PFSK-1 (cell line): Measurements from ENCODE around the gene FRMPD4.

ENCODE experiments used
- FOXP2 ChIP-seq: optimal IDR thresholded peaks from 2 replicates; pipeline ENCODE3; 2011; ENCODE audit warnings: borderline replicate concordance, control low read depth, inconsistent platforms; ENCODE audit not compliant: insufficient read depth; ENCODE audit errors: extremely low read length, extremely low read depth
- POLR2AphosphoS5 ChIP-seq: IDR thresholded peaks from 2 replicates; pipeline ENCODE4 v1.6.1; 2012; ENCODE audit warnings: low read depth, mild to moderate bottlenecking, control low read depth, low read length, moderate library complexity
- SIN3A ChIP-seq: IDR thresholded peaks from 2 replicates; pipeline ENCODE4 v1.6.1; 2012; ENCODE audit warnings: mild to moderate bottlenecking, low read length, moderate library complexity, borderline replicate concordance; ENCODE audit not compliant: insufficient read depth
- TAF1 ChIP-seq: IDR thresholded peaks from 2 replicates; pipeline ENCODE4 v1.6.1; 2012; ENCODE audit warnings: low read length, control low read depth, borderline replicate concordance; ENCODE audit not compliant: insufficient read depth
- TF ChIP-seq, protein P1 (sequence below), 2 experiments: IDR thresholded peaks; 2 replicates each; pipeline versions ENCODE4 v1.6.1 to v1.8.0; 2011 to 2012; ENCODE audit warnings: low read depth in 2 of 2, low read length in 2 of 2, control low read depth in 1 of 2, inconsistent platforms in 1 of 2, mild to moderate bottlenecking in 1 of 2, moderate library complexity in 1 of 2; ENCODE audit not compliant: insufficient read depth in 1 of 2

Gene FRMPD4

GRCh38 chrX:12307961-12308360 is 169.7 kb downstream of the FRMPD4 start:
- TF ChIP-seq POLR2AphosphoS5 (no peak), TAF1 (no peak), SIN3A (no peak)

DNA sequence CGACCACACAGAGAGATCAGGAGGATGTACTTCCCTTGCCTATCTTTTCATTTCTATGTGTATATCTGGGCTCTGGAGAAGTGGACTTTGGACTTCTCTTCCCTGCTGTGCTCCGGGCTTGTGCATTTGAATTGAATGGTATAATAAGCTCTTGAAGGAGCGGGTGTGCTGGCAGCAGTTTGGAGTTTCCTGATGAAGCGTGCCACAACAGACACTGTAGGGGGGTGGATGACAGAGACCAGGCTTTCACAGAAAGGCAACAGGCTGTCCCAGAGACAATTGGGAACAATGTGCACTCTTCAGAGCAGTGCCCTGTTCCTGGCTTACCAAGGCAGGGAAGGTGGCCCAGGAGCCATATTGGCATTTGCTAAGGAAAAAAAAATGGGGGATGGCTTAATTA is 170.1 kb downstream of the FRMPD4 start:
- no peak for TF ChIP-seq POLR2AphosphoS5
- no peak for TF ChIP-seq SIN3A
- TF ChIP-seq FOXP2: no peak
- TF ChIP-seq, protein P1, sequence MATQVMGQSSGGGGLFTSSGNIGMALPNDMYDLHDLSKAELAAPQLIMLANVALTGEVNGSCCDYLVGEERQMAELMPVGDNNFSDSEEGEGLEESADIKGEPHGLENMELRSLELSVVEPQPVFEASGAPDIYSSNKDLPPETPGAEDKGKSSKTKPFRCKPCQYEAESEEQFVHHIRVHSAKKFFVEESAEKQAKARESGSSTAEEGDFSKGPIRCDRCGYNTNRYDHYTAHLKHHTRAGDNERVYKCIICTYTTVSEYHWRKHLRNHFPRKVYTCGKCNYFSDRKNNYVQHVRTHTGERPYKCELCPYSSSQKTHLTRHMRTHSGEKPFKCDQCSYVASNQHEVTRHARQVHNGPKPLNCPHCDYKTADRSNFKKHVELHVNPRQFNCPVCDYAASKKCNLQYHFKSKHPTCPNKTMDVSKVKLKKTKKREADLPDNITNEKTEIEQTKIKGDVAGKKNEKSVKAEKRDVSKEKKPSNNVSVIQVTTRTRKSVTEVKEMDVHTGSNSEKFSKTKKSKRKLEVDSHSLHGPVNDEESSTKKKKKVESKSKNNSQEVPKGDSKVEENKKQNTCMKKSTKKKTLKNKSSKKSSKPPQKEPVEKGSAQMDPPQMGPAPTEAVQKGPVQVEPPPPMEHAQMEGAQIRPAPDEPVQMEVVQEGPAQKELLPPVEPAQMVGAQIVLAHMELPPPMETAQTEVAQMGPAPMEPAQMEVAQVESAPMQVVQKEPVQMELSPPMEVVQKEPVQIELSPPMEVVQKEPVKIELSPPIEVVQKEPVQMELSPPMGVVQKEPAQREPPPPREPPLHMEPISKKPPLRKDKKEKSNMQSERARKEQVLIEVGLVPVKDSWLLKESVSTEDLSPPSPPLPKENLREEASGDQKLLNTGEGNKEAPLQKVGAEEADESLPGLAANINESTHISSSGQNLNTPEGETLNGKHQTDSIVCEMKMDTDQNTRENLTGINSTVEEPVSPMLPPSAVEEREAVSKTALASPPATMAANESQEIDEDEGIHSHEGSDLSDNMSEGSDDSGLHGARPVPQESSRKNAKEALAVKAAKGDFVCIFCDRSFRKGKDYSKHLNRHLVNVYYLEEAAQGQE (IDR thresholded peaks at IDR 0.05; ENCODE audit: insufficient read depth in 1 of 2, low read depth in 2 of 2, low read length in 2 of 2): no peak
- TF ChIP-seq TAF1: no peak

DNA sequence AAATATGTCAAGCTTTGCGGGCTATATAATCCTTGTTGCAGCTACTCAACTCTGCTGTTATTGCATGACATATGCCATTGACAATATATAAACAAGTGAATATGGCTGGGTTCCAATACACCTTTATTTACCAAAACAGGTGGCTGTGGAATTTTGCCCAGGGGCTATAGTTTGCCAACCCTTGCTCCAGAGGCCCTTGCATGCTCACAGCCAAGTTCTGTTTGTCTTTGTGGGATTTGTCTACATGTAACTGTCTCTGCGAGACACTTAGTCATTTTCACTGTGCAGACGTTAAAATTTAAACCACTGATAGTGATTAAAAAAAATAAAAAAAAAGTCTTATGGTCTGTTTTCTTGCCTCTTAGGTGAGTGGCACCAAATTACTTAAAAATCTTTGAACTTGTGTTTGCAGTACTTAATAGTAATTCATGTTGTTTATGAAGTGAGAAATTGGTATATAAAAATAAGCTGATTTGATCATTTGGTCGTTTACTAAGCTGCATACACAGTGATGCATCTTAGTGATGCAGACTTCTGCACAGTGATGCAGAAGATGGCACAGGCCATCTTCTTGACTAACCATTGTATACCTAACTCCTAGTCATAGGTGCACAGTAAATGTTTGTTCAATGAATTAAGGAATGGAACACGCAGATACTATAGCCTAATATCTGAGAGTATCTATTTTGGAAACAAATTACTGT is 170.9 kb downstream of the FRMPD4 start:
- TF ChIP-seq, protein P1 (IDR thresholded peaks at IDR 0.05; ENCODE audit: insufficient read depth in 1 of 2, low read depth in 2 of 2, low read length in 2 of 2): no peak
- TF ChIP-seq FOXP2: no peak
- TF ChIP-seq TAF1: no peak
- no peak for TF ChIP-seq SIN3A
- no peak for TF ChIP-seq POLR2AphosphoS5

- TF ChIP-seq, protein P1 (IDR thresholded peaks at IDR 0.05; ENCODE audit: insufficient read depth in 1 of 2, low read depth in 2 of 2, low read length in 2 of 2): no peak
Measured at GRCh38 chrX:12309744-12310076, 171.4 kb downstream of the FRMPD4 start.

DNA sequence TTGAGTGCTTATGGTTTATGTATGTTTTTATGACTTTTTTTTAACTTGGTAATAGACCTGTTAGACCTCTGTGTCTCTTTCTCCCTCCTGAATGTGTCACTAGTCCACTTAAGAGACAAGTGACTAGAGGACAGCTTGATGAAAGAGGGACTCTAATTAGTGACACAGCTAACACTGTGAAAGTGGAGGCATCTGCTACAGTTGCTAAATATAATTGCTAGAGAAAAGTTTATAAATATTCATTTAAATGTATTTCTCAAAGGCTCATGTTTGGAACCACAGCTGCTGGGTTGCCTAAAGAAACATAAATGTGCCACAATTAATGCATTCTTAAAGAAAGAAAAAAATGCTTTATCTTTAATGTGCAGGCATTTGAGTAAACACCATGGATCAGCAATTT is 176.4 kb downstream of the FRMPD4 start:
- TF ChIP-seq TAF1: no peak
- no peak for TF ChIP-seq POLR2AphosphoS5
- TF ChIP-seq SIN3A: no peak
- TF ChIP-seq FOXP2: no peak
- TF ChIP-seq, protein P1 (IDR thresholded peaks at IDR 0.05; ENCODE audit: insufficient read depth in 1 of 2, low read depth in 2 of 2, low read length in 2 of 2): no peak
